NCI-H1048 (cell line): ENCODE data around the gene ADRM1.

Source experiments
- DNase-seq: peaks from one replicate; lab custom pipeline; 2025; lab: John Stamatoyannopoulos, UW

The ADRM1 gene

DNA sequence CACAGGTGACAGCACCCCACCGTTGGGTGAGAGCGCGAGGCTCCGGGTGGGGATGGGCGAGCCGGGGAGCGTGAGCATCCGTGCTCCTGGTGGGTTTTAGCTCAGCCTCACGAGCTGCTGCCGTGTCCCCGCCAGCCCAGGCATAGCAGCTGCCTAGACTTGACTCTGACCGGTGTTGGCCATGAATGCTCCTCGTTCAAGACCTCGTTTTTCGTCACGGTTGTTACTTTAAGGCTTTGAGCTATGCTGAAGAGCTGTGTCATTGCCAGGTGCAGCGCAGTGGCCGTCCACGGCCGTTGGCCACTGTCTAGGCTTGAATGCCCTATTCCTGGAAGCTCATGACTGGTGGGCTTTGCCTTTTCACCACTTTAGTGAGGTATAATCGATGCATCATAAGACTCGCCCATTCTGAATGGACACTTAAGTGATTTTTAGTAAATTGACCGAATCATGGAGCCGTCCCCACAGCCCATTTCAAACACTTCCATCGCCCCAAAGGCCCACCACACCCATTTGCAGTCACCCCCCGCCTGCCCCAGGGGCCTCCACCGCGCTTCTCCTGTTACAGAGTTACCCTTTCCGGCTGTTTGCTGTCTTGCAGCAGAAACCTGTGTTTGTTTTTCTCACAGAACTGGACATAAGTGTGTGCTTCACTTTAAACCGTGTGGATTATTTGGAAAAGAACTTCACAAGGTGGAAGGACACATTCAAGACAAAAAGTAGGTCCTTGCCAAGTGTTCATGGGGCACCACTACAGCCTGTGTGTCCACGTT lies 21.4 kb upstream of the ADRM1 start:
- DNase-seq = no peak

DNA sequence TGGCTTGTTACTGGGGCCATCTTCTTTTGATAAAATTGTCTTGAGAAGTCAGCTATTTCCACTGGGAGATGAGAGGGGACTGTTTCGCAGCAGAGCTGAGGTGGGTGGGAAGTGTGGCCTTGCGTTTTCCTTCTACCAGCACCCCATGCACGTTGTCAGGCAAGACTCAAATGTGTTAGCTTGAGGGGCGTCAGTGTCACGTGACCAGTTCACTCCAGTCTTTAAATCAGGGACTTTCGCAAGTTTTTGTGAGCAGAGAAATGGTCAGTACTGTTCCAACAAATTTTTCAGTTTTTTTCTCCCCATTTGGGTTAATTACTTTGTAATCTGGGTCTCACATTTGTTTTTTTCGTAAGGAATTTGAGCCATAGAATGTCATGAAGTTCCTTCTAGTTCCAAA lies 20.7 kb upstream of the ADRM1 start:
- no peak for DNase-seq

DNA sequence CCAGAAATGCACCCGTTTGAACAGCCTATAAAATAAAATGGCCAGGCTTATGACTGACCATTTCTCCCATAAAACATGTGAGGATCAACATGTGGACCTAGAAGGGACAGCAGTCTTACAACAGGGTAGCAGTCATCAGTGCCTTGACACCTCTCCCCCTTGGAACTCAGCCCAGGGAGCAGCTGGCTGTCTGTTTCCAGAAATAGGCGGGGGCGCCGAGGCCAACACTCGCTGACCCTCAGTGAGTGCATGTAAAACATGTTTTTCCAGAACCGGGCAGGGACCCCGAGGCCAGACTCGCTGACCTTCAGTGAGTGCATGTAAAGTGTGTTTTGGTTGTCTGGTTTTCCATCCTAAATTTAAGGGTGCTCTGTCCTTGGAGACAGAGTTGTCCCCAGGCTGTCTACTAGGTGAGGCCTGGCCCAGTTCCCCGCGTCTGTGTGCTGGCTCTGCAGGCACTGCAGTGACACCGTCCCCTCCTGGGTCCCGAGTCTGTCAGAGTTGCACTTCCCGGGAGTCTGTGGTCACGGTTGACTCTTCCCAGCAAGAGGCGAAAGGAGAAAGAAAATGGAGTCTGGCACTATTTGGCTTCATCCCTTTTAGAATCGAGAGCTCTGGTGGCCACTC lies 19.8 kb upstream of the ADRM1 start:
- DNase-seq = no peak

DNA sequence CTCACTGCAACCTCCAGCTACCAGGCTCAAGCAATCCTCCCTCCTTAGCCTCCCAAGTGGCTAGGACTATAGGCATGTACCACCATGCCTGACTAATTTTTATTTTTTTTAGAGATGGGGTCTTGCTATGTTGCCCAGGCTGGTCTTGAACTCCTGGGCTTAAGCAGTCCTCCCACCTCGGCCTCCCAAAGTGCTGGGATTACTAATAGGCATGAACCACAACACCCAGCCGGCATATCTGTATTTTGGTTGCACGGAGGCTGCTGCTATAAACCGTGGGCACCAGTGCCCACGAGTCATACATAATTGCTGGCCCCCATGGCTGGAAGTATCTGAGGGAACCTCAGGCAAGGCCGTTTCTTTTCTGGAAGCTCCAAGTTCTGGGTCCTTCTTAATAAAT lies 18.3 kb upstream of the ADRM1 start:
- no peak for DNase-seq

DNA sequence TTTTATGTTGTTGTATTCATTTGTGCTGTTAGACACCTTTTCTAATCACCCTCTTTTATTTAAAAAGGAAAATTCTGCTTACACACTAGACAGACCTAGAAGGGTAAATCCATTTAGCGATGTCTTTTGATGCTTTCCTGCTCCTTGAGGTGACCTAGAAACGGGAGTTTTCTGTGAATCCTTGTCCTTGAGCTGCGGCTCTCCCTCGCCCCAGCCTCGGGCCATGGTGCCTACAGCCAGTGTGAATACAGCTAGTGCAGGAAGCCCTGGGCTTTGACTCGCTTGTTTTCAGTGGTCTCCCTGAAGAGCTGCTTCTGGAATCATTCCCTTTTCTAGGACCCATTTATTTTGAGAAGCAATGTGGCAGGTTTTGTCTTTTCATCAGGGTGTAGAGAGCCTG lies 17.6 kb upstream of the ADRM1 start:
- DNase-seq = no peak

DNA sequence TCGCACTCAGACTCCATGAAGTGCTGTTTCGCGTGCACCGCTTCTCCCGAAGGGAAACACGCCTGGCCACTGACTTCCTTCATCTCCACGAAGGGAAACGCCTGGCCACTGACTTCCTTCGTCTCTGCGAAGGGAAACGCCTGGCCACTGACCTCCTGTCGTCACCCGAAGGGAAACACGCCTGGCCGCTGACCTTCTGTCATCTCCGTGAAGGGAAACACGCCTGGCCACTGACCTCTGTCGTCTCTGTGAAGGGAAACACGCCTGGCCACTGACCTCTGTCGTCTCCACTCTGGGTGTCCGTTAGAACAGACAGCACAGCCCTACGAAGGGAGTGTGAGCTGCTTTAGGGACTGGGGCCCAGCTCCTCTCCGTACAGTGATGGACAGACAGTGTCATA lies 17.1 kb upstream of the ADRM1 start:
- DNase-seq = no peak

DNA sequence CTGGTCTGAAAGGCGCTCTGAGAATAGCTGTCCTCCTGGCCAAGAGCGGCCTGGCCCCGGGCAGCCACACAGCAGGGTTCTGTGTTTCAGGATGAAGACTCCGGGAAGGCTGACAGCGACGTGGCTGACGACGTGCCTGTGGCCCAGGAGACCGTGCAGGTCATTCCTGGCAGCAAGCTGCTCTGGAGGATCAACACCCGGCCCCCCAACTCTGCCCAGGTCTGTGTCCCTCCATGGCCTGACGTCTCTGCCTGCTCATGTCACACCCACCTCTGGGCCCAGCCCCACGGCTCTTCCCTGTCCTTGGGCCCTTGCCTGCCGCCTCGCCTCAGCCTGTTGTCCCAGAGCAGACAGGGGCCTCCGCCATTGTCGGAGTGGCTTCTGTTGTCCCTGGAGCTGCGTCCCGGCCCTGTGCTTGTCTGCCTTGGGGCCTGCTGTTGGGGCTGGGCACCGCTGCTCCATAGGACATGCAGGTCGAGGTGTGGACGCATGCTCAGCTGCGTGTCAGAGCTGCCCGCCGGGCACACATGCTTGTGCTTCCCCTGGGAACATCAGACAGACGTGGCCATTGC lies 16.2 kb upstream of the ADRM1 start:
- no peak for DNase-seq

DNA sequence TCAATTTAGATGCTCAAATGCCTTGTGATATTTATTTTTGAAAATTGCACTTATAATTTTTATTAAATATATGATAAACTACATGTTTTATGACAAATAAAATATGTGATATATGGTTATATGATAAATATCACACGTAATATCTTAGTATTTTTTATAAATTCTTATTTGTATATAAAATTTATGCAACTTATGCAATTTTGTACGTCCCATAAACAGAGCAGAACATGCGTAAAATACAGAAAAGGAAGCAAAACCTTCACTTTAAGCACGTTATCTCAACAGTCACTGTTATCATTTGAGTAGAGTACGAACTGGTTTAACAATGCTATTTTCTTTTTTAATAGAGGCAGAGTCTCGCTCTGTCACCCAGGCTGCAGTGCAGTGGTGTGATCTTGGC lies 15.7 kb upstream of the ADRM1 start:
- DNase-seq = no peak

DNA sequence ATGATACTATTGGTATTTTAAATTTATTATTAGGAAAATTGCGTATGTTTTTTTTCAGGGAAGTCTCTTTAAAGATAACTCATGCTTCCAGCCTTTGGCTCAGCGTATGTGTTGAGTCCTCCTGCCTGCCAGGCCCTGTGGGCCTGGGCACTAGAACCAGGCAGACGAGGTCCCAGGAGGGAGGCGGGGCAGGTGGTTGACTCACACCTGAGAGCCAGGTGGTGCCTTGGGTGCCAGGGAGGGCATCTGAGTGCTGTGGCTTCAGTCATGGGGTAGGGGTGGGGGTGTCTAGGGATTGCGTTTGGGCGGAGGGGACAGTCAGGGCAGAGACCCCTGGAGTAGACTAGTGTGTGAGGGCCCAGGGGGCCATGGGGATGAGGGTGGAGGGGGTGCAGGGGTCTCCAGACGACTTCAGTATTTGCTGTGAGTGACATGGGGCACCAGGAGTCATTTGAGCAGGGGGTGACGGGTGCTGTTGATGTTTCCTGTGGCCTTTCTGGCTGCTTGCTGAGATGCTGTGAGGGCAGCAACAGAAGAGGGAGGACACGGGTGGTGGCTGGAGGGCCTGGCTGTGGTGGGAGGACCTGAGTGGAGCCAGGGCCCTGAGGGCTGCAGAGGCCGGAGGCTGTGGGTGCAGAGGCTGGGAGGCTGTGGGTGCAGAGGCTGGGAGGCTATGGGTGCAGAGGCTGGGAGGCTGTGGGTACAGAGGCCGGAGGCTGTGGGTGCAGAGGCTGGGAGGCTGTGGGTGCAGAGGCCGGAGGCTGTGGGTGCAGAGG lies 14.8 kb upstream of the ADRM1 start:
- no peak for DNase-seq

DNA sequence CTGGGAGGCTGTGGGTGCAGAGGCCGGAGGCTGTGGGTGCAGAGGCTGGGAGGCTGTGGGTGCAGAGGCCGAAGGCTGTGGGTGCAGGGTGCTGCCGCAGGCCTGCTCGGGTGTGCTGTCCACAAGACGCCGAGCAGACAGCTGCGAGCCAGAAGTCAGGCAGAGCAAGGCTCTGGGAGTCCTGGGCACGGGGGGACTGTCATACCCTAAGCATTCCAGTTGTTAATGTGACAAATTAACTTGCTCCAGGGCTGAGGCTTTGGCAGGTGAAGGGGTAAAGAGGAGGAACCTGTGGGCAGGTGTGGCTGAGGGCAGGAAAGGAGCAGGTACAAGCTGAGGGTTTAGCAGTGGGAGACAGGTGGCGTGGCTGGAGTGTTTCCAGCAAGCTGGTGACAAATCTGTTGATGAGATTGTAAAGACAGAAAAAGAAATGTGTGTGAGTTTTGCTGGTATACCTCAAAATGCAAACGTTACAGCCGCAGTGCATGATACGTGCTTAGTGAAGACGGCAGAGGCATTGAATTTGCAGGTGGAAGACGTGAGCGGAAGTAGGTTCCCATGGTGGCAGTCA lies 14.2 kb upstream of the ADRM1 start:
- no peak for DNase-seq

DNA sequence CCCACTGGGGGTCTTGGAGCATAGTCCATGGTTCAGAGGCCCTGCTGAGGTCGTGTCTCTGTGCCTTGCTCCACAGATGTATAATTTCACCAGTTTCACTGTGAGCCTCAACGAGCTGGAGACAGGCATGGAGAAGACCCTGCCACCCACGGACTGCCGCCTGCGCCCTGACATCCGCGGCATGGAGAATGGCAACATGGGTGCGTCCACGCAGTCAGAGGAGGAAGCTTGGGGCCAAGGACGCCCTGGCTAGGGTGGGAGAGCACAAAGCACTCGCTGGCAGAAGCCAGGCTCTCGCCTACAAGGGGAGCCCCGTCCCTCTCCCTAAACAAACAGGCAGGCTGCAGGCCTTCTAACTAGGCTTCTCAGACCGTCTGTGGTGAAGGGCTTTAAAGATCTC lies 13.7 kb upstream of the ADRM1 start:
- DNase-seq = no peak

DNA sequence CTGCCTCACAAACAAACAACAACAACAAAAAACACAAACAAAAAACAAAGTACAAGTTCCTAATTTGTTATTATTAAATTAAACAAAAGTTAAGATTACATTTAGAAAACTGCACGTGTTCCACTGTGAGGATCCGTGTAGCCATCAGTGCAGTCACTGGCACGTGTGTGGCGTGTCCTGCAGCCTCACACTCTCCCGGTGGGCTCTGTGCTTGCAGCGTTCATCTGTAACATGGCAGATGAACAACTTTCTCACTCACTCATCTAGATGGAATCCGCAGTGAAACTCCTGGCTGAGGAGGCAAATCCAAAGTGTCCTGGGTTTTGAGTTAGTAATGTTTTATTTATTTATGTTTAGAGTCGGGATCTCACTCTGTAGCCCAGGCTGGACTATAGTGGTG lies 12.9 kb upstream of the ADRM1 start:
- no peak for DNase-seq

DNA sequence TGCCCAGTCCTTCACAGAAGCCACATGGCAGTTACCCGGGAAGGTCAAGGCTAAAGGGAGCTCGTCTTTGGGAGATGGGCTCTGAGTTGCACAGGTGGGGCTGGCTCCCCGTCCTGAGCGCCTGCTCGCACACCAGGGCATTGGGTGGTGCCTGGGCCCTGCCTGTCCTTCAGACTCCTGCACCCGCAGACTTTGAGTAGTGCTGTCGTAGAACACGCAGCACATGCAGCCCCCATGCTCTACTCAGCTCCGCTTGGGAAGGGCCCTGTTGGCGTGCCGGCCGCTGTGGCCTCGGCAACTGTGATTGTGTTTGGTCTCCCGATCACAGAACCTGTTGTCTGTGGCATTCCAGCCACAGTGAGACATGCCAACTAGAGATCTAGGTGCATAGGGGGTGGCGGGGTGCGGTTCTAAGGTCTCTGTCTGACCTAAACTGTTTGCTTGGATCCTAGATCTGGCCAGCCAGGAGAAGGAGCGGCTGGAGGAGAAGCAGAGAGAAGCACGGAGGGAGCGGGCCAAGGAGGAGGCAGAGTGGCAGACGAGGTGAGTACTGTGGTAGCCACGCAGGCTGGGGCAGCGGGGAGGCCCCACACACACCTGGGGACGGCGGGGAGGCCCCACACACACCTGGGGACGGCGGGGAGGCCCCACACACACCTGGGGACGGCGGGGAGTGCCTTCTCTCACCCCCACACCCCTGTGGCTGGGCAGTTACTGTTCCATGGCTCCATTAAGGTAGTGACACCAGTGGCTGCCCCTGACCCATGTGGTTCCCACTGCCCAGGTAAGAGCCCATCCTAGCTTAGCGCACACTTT lies 11.3 kb upstream of the ADRM1 start:
- DNase-seq = no peak

DNA sequence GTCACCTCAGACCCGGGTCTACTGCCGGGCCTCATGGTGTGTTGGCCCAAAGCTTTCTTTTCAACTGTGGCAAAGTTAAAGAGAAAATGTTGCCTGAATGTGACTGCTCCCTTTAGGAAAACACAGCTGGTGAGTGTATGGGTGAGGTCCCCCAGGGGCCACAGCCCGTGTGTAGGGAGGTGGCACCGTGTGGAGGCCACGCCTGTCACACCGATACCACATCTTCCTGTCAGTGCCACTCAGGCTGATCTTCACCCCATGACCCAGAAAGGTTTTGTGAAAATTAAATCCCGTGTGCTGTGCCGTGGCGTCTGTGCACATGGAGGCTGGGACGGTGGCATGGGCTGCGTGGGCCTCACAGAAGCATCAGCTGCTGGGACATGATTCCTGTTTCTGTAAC lies 10.7 kb upstream of the ADRM1 start:
- no peak for DNase-seq

DNA sequence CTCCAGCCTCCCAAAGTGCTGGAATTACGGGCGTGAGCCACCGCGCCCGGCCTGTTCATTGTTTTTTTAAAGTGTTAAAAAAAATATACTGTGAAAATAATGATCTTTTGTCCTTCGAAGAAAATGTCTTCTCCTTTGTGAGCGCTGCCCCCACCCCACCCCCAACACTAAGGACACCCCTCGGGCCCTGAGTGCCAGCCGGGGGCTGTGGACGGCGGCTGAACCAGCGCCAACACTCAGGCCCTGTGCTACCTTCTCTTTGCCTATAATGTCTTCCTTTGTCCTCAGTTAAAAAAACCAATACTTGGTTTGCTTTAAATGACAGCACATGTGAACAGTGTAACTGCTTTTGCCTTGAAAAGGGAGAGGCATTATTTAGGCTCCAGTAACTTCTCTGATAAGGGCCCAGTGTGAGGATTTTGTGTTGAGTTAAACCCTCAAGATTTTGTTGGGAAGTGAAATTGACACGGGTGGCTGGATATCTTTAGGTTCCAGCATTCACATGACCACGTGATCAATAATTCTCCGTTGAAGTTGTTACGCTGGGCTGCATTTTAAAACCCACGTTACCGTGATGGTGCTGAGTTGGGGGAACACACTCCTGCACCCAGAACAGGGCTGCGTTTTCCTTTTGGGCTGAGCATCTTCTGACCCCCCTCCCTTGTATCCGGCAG lies 9.5 kb upstream of the ADRM1 start:
- DNase-seq = no peak

DNA sequence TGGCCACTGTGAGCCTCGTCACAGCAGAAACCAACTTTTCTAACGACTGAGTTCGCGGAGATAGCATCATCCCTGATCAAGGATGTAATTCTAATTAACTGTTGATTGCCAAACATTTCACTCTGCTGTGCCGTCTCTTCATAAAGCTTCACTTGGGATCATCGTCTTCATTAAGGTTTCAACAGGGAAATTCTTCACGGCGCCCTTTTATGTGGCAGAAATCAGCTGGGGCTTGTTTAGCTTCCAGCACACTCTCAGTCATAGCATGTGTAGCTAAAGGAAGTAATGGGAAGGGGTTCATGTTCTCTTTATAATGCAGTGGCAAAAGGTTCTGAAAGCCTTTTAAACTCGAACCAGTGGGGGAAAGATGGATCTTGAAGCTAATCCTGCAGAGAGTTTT lies 8.9 kb upstream of the ADRM1 start:
- no peak for DNase-seq

DNA sequence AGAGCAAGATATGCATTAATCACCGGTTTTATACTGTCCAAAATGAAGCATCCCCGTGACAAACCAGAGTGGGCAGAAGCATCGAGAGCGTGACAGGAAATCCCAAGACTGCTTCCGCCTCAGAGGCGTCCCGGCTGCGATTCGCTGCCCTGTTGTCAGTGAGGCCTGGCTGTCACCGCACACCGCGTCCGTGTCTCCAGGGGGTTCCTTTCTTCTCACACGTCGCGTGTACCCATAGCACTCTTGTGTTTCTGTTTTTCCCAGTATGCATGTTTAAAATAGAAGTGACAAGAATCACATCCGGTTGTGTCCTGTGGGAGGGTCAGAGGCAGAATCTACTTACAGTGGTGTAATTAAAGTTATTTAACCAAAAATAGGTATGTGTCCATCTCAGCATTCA lies 8.3 kb upstream of the ADRM1 start:
- no peak for DNase-seq

DNA sequence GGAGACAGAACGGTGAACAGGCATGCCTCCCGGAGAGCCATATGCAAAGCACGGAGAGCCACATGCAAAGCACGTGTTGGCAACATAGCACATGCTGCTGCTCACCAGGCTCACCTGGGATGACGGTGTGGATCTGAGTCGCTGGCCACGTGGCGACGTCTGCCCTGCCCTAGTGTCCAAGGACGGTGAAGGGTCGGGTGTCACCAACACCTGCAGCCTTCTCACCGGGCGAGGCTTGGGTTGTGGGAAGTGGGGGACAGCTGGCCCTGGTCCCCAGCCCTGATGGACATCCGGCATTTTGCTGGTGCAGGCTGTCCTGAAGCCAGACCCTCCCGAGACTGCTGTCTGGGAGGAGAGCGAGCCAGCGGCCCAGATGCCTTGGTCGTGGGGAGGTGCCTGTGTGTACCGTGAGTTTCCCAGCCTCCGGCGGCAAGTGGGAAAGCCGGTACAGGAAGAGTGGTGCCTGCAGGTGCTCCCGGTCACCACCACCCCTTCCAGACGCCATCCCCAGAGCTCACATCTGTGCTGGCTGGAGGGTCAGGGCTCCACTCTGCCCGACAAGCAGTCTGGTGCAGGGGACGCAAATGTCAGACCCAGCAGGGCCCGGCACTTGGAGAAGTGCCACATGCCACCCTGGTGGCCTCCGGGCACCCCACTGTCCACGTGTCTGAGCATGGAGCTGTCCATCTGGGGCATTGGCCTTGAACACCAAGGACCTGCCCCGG lies 5.9 kb upstream of the ADRM1 start:
- DNase-seq = no peak

DNA sequence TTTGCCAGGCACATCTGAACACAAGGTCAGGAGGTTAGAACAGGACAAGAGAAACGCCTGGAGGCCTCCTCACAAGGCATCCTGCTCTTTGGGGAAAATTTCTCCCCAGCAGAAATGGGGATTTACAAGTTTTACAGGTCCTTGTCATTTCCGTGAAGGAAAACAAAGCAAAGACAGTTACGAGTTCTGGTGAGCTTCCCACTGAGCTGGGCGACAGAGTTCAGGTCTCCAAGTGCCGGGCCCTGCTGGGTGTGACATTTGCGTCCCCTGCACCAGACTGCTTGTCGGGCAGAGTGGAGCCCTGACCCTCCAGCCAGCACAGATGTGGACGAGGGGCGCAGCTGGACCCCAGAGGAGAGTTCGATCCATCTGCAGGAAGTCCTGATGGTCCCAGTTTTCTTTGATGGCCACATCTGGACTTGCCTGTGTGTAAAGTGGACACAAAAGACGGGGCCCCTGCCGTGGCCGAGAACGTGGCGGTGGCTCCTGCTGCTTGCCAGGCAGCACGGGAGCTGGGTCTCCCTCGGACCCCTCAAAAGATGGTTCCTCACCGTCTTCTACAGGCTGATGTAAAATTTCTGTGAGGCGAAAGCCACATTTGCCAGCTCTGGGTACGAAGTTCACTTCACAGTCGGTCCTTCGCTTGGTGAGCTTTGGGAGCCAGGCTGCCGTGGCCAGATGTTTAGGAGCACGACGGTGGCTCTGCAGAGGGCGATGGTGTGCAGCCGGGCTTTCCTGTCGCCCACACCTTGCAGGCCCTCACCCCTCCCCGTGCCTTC lies 5.2 kb upstream of the ADRM1 start:
- DNase-seq = no peak
